Nephron (organoid): ENCODE measurements around the gene NNT.
"Not testable (repeated sequence)": the region's sequence is repeated elsewhere in the genome, so short reads cannot be mapped to it uniquely, and the experiment has no call there.

ENCODE experiments used
- H3K27ac Mint-ChIP-seq, 3 experiments: 2 replicates each; pipeline ENCODE4 v1.8.0; 2020; ENCODE audit warnings: mixed read lengths in 3 of 3, mild to moderate bottlenecking in 2 of 3, moderate library complexity in 1 of 3
- H3K27me3 Mint-ChIP-seq: 2 replicates; pipeline ENCODE4 v1.8.0; 2021; ENCODE audit warnings: low read depth, mild to moderate bottlenecking, moderate library complexity, mixed read lengths
- H3K36me3 Mint-ChIP-seq: 2 replicates; pipeline ENCODE4 v1.8.0; 2020; ENCODE audit warnings: low read depth, mixed read lengths
- H3K4me1 Mint-ChIP-seq: 2 replicates; pipeline ENCODE4 v1.8.0; 2020; ENCODE audit warnings: mixed read lengths
- H3K4me3 Mint-ChIP-seq, 3 experiments: 2 replicates each; pipeline ENCODE4 v1.8.0; 2020; ENCODE audit warnings: mild to moderate bottlenecking in 3 of 3, mixed read lengths in 3 of 3, moderate library complexity in 2 of 3
- H3K9me3 Mint-ChIP-seq: 2 replicates; pipeline ENCODE4 v1.8.0; 2020; ENCODE audit warnings: mixed read lengths
- CTCF ChIP-seq, 3 experiments: fragments of 200-600 bp; sonication (generic); IDR thresholded peaks; one replicate each; pipeline ENCODE4 v1.5.0; 2021; ENCODE audit warnings: antibody characterized with exemption in 3 of 3; ENCODE audit not compliant: unreplicated experiment in 3 of 3

NNT gene

GRCh38 chr5:43729846-43730478 is 127.0 kb downstream of the NNT start:
- Mint-ChIP-seq H3K4me1 (peaks cover 4% of the 10 kb centered on the region), H3K9me3 (peaks cover 6% of the 10 kb centered on the region), H3K36me3 (no peaks in the 10 kb centered on the region), H3K27me3 (no peaks in the 10 kb centered on the region), H3K4me3 (no peak overlapping the region), H3K27ac (peak overlapping the region in 1 of 3 experiments; percentile 3)
- TF ChIP-seq CTCF (IDR thresholded peaks at IDR 0.05; ENCODE audit: unreplicated experiment in 3 of 3): peak; percentile 52 to 74 (median 56)

GRCh38 chr5:43730832-43731342 is 127.9 kb downstream of the NNT start:
- H3K9me3 Mint-ChIP-seq: no peaks in the 10 kb centered on the region
- no peaks in the 10 kb centered on the region for H3K36me3 Mint-ChIP-seq
- no peak overlapping the region for H3K4me3 Mint-ChIP-seq
- H3K27me3 Mint-ChIP-seq: no peaks in the 10 kb centered on the region
- H3K27ac Mint-ChIP-seq: no peak overlapping the region
- peaks cover 4% of the 10 kb centered on the region for H3K4me1 Mint-ChIP-seq
- TF ChIP-seq CTCF (IDR thresholded peaks at IDR 0.05; ENCODE audit: unreplicated experiment in 3 of 3): no peak

- no peaks in the 10 kb centered on the region for H3K27me3 Mint-ChIP-seq
These were observed 128.6 kb downstream of the NNT start for GRCh38 chr5:43731573-43731972.

GRCh38 chr5:43745923-43746548 is 143.1 kb downstream of the NNT start:
- H3K4me1 Mint-ChIP-seq, H3K4me3 Mint-ChIP-seq, H3K27me3 Mint-ChIP-seq, H3K36me3 Mint-ChIP-seq, H3K27ac Mint-ChIP-seq: not testable (repeated sequence)
- peaks cover 19% of the 10 kb centered on the region for H3K9me3 Mint-ChIP-seq

More at GRCh38 chr5:43731573-43731972, 128.6 kb downstream of the NNT start:
- no peak for TF ChIP-seq CTCF (IDR thresholded peaks at IDR 0.05; ENCODE audit: unreplicated experiment in 3 of 3)
- Mint-ChIP-seq H3K9me3 (no peaks in the 10 kb centered on the region), H3K27ac (no peak overlapping the region), H3K36me3 (no peaks in the 10 kb centered on the region), H3K4me1 (peaks cover 4% of the 10 kb centered on the region), H3K4me3 (no peak overlapping the region)

GRCh38 chr5:43750809-43751208 is 147.8 kb downstream of the NNT start:
- Mint-ChIP-seq H3K4me3 (no peak overlapping the region), H3K4me1 (no peaks in the 10 kb centered on the region), H3K9me3 (peaks cover 24% of the 10 kb centered on the region), H3K27ac (no peak overlapping the region), H3K27me3 (no peaks in the 10 kb centered on the region), H3K36me3 (no peaks in the 10 kb centered on the region)
- TF ChIP-seq CTCF (IDR thresholded peaks at IDR 0.05; ENCODE audit: unreplicated experiment in 3 of 3): no peak

- Mint-ChIP-seq H3K4me1 (no peaks in the 10 kb centered on the region), H3K36me3 (no peaks in the 10 kb centered on the region), H3K9me3 (peaks cover 30% of the 10 kb centered on the region), H3K4me3 (no peak overlapping the region), H3K27ac (no peak overlapping the region), H3K27me3 (no peaks in the 10 kb centered on the region)
- no peak for TF ChIP-seq CTCF (IDR thresholded peaks at IDR 0.05; ENCODE audit: unreplicated experiment in 3 of 3)
These were observed 150.1 kb downstream of the NNT start for GRCh38 chr5:43753069-43753468.
